GM10248 (cell line): ENCODE results near the gene FCHSD1.

Source experiments
- CTCF ChIA-PET: fragments of 300-600 bp; sonication (Branson Sonifier 250); formaldehyde crosslinking; extraction: SDS; loops from one replicate; lab custom pipeline; 2021; ENCODE audit warnings: antibody characterized with exemption; lab: Yijun Ruan, JAX
- POLR2A ChIA-PET: fragments of 350-650 bp; sonication (Branson Sonifier 250); formaldehyde crosslinking; extraction: SDS; loops from one replicate; lab custom pipeline; 2020; ENCODE audit warnings: antibody characterized with exemption; lab: Yijun Ruan, JAX
- DNase-seq: peaks from one replicate; pipeline ENCODE4 v3.0.0; 2012; ENCODE audit errors: extremely low spot score
- CTCF ChIP-seq: IDR thresholded peaks from 2 replicates; pipeline ENCODE4 v1.5.1; 2012; ENCODE audit warnings: mild to moderate bottlenecking, low read depth; ENCODE audit errors: extremely low read depth, missing control alignments, control extremely low read depth

FCHSD1 gene

GRCh38 chr5:141675672-141676071 is 24.5 kb upstream of the FCHSD1 start:
- DNase-seq = no peak
- TF ChIP-seq CTCF = no peak
- CTCF ChIA-PET = interaction anchor here (1.1 to 1.5 kb wide), 2 partner anchors 9 to 16 kb away, joined by 4 to 6 read pairs; no protein-coding TSS in a partner anchor
- POLR2A ChIA-PET = no interaction called here

GRCh38 chr5:141674747-141675146 is 23.5 kb upstream of the FCHSD1 start:
- CTCF ChIA-PET = no interaction called here
- POLR2A ChIA-PET = no interaction called here
- no peak for TF ChIP-seq CTCF
- DNase-seq = no peak

GRCh38 chr5:141672841-141673813 is 21.9 kb upstream of the FCHSD1 start:
- TF ChIP-seq CTCF = no peak
- ChIA-PET CTCF (interaction anchor here (0.7 to 2.1 kb wide), 4 partner anchors 8 to 19 kb away, joined by 3 to 7 read pairs (median 6); no protein-coding TSS in a partner anchor), POLR2A (no interaction called here)
- no peak for DNase-seq

- no peak for DNase-seq
- ChIA-PET CTCF (interaction anchor here (0.7 to 2.1 kb wide), 3 partner anchors 10 to 142 kb away, joined by 3 to 7 read pairs (median 4); no protein-coding TSS in a partner anchor), POLR2A (no interaction called here)
- TF ChIP-seq CTCF = no peak
These were observed 21.0 kb upstream of the FCHSD1 start for GRCh38 chr5:141672071-141672840.

GRCh38 chr5:141669520-141669919 is 18.3 kb upstream of the FCHSD1 start:
- POLR2A ChIA-PET = no interaction called here
- DNase-seq = no peak

More at GRCh38 chr5:141669520-141669919, 18.3 kb upstream of the FCHSD1 start:
- peak; percentile 8 for TF ChIP-seq CTCF
- CTCF ChIA-PET = interaction anchor here (0.8 to 3.0 kb wide), 10 partner anchors 8 to 474 kb away, joined by 3 to 27 read pairs (median 4); partner anchors contain the start of genes DIAPH1 and RNF14
